ENCODE measurements around the gene ARFRP1. TPM values are rescaled to one million over a fixed set of nuclear protein-coding genes. Genes with fewer than 3 reads are reported as not detected.

The ARFRP1 gene
- total and polyA plus RNA-seq, 2 of the 13 experiments (the other 11 are each of a cell fraction or from before 2014, with no cell fraction given): 32.0 to 51.1 TPM

GRCh38 chr20:63745961-63746731, 38.4 kb upstream of the ARFRP1 start (continued):
- TF ChIP-seq FOXO4 (CRISPR knock-in tag; conservative IDR thresholded peaks at IDR 0.05): no peak
- TF ChIP-seq KLF12 (CRISPR knock-in tag; IDR thresholded peaks at IDR 0.05; ENCODE audit: borderline replicate concordance): no peak
- TF ChIP-seq RERE (CRISPR knock-in tag; IDR thresholded peaks at IDR 0.05; ENCODE audit: low read depth): no peak
- no peak for TF ChIP-seq PLRG1 (conservative IDR thresholded peaks at IDR 0.05)
- peak; percentile 47; the same call in 1 of the 2 replicates for TF ChIP-seq HNF1B (CRISPR knock-in tag; IDR thresholded peaks at IDR 0.05)
- no peak for TF ChIP-seq PPARG (CRISPR knock-in tag; conservative IDR thresholded peaks at IDR 0.05)
- no peak; the same call in 1 of the 2 replicates for TF ChIP-seq SNAPC4 (CRISPR knock-in tag; IDR thresholded peaks at IDR 0.05)
- no peak for TF ChIP-seq ZBTB44 (CRISPR knock-in tag; IDR thresholded peaks at IDR 0.05)
- no peak for TF ChIP-seq ZNF878 (CRISPR knock-in tag; IDR thresholded peaks at IDR 0.05)
